GM21825 (cell line): ENCODE measurements around the gene SCAF8.

ENCODE experiments used
- ATAC-seq: cut with Tn5 transposase; IDR thresholded peaks from one replicate; pipeline ENCODE4 v1.9.1; 2021; ENCODE audit warnings: mild to moderate bottlenecking, moderate library complexity; ENCODE audit not compliant: unreplicated experiment

SCAF8 gene

DNA sequence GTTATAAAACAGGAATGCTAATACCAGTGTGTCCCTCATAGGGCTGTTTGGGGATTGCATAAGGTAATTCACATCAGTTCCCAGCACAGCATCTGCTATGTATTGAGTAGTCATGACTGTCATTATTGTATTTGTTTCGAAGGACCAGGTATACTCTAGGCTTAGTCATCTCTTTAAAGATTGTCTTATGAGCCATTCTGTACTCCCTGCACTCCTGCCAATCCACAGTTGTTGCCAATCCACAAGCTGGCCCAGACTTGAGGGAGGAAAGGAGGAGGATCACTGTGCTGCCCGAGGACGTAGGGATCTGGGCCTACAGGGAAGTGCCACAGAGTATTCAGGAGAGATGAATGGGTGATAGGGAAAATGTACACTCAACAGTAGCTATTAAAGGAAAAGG is 148.9 kb downstream of the SCAF8 start:
- ATAC-seq, result no peak
